DND-41 (cell line): Measurements from ENCODE around the gene PARP1.

Experiments
- ATAC-seq: fragments of 200-7000 bp; cut with Tn5 transposase; 3 replicates; pipeline ENCODE4 v1.9.1; 2021; ENCODE audit warnings: low read depth; ENCODE audit not compliant: insufficient read depth
- DNase-seq: peaks from one replicate; pipeline ENCODE4 v3.0.0-alpha.2; 2020
- H2AFZ ChIP-seq: 2 replicates; pipeline ENCODE4 v1.6.0; 2012; ENCODE audit warnings: low read depth, low read length
- H3K27ac ChIP-seq: 2 replicates; pipeline ENCODE4 v1.5.1; 2012; ENCODE audit warnings: low read length, inconsistent platforms
- H3K27me3 ChIP-seq: fragments of 200-600 bp; sonication (generic); 2 replicates; pipeline ENCODE4 v1.6.0; 2012; ENCODE audit warnings: low read length, mild to moderate bottlenecking, inconsistent platforms; ENCODE audit not compliant: insufficient read depth, poor library complexity
- H3K36me3 ChIP-seq: 2 replicates; pipeline ENCODE4 v1.5.1; 2012; ENCODE audit warnings: low read length, inconsistent platforms; ENCODE audit not compliant: insufficient read depth
- H3K4me1 ChIP-seq: 2 replicates; pipeline ENCODE4 v1.5.1; 2012; ENCODE audit warnings: mild to moderate bottlenecking, low read length; ENCODE audit not compliant: insufficient read depth
- H3K4me2 ChIP-seq: 2 replicates; pipeline ENCODE4 v1.6.0; 2012; ENCODE audit warnings: mild to moderate bottlenecking, moderate library complexity, low read length, inconsistent platforms; ENCODE audit not compliant: insufficient read depth
- H3K4me3 ChIP-seq, 2 experiments: fragments of 200-600 bp in 1 of 2; shearing (Covaris generic) in 1 of 2; 2 replicates each; pipeline ENCODE4 v1.5.1; 2012 to 2016; ENCODE audit warnings: inconsistent platforms in 2 of 2, low read length in 2 of 2, mild to moderate bottlenecking in 2 of 2, low read depth in 1 of 2, moderate library complexity in 1 of 2
- H3K79me2 ChIP-seq: 2 replicates; pipeline ENCODE4 v1.6.0; 2012; ENCODE audit warnings: low read length, inconsistent platforms; ENCODE audit not compliant: insufficient read depth
- H3K9ac ChIP-seq: 2 replicates; pipeline ENCODE4 v1.6.0; 2012; ENCODE audit warnings: low read depth, mild to moderate bottlenecking, inconsistent platforms, low read length, moderate library complexity
- H3K9me3 ChIP-seq: 2 replicates; pipeline ENCODE4 v1.5.1; 2012; ENCODE audit warnings: low read length, moderate library complexity, mild to moderate bottlenecking, inconsistent platforms; ENCODE audit not compliant: insufficient read depth, severe bottlenecking
- H4K20me1 ChIP-seq: 2 replicates; pipeline ENCODE4 v1.6.0; 2012; ENCODE audit warnings: low read length; ENCODE audit not compliant: insufficient read depth
- CTCF ChIP-seq: IDR thresholded peaks from 2 replicates; pipeline ENCODE4 v1.5.1; 2012; ENCODE audit warnings: borderline replicate concordance, low read length, moderate library complexity, mild to moderate bottlenecking; ENCODE audit not compliant: poor library complexity, severe bottlenecking; ENCODE audit errors: extremely low read depth
- EZH2 ChIP-seq: IDR thresholded peaks from 3 replicates; pipeline ENCODE4 v1.6.1; 2012; ENCODE audit warnings: borderline replicate concordance, low read depth, mild to moderate bottlenecking, moderate library complexity, low read length, inconsistent platforms; ENCODE audit not compliant: severe bottlenecking

PARP1 gene

GRCh38 chr1:226414098-226414698 lies 6.3 kb upstream of the PARP1 start:
- Histone ChIP-seq H3K4me1 (peaks cover 11% of the 10 kb centered on the region; the same call in 1 of the 2 replicates), H3K27ac (no peak overlapping the region), H3K36me3 (no peaks in the 10 kb centered on the region), H3K79me2 (no peaks in the 10 kb centered on the region), H3K9me3 (no peaks in the 10 kb centered on the region), H4K20me1 (no peaks in the 10 kb centered on the region), H3K4me3 (no peak overlapping the region), H3K4me2 (no peak overlapping the region), H2AFZ (no peak overlapping the region), H3K9ac (no peak overlapping the region), H3K27me3 (no peaks in the 10 kb centered on the region)
- ATAC-seq (no peak), DNase-seq (no peak)
- TF ChIP-seq EZH2 (no peak), CTCF (no peak)

GRCh38 chr1:226411619-226412018 lies 3.7 kb upstream of the PARP1 start:
- H3K4me3 ChIP-seq: no peak overlapping the region
- ATAC-seq (no peak), DNase-seq (no peak)
- no peaks in the 10 kb centered on the region for H3K9me3 ChIP-seq
- H3K79me2 ChIP-seq: peaks cover 10% of the 10 kb centered on the region
- H3K9ac ChIP-seq: no peak overlapping the region
- TF ChIP-seq EZH2 (no peak), CTCF (no peak)
- no peaks in the 10 kb centered on the region for H3K27me3 ChIP-seq
- no peak overlapping the region for H3K4me2 ChIP-seq
- H3K27ac ChIP-seq: no peak overlapping the region
- peaks cover 5% of the 10 kb centered on the region for H4K20me1 ChIP-seq
- H3K36me3 ChIP-seq: no peaks in the 10 kb centered on the region
- H3K4me1 ChIP-seq: peaks cover 11% of the 10 kb centered on the region
- H2AFZ ChIP-seq: no peak overlapping the region

- Histone ChIP-seq H3K9me3 (no peaks in the 10 kb centered on the region), H3K27me3 (no peaks in the 10 kb centered on the region), H3K4me3 (no peak overlapping the region), H3K4me2 (no peak overlapping the region), H2AFZ (no peak overlapping the region), H3K4me1 (peaks cover 17% of the 10 kb centered on the region), H3K9ac (no peak overlapping the region), H3K36me3 (peaks cover 3% of the 10 kb centered on the region; the same call in 1 of the 2 replicates), H3K27ac (no peak overlapping the region), H3K79me2 (peaks cover 16% of the 10 kb centered on the region), H4K20me1 (peaks cover 11% of the 10 kb centered on the region)
- no peak for TF ChIP-seq EZH2
- TF ChIP-seq CTCF: no peak
- DNase-seq (no peak), ATAC-seq (no peak)
Observed at GRCh38 chr1:226410958-226411357, 3.1 kb upstream of the PARP1 start.
